Pancreas (tissue), 10 donors: ENCODE measurements around the gene GJB4. TPM values are rescaled to one million over a fixed set of nuclear protein-coding genes. Genes with fewer than 3 reads are reported as not detected.

Experiments
- ATAC-seq, 4 donors: fragments of 200-7000 bp; cut with Tn5 transposase; one replicate each; pipeline versions ENCODE4 v1.8.0 to v1.9.1; 2020; ENCODE audit warnings: mild to moderate bottlenecking in 4 of 4, moderate library complexity in 4 of 4
- DNase-seq, 6 donors: peaks; one replicate each; pipeline ENCODE4 v3.0.0-alpha.2; 2020
- FAIRE-seq: peaks from 2 replicates; lab custom pipeline; 2012; peaks lifted over from hg19 to GRCh38; lab: Jason Lieb, UNC
- H3K27ac ChIP-seq, 4 donors: fragments of 200-600 bp; sonication (generic); 1 replicate in 3 of 4; 2 replicates in 1 of 4; pipeline versions ENCODE4 v1.5.0 to v1.8.0; 2020
- H3K27me3 ChIP-seq, 4 donors: fragments of 200-600 bp; one replicate each; pipeline ENCODE4 v1.8.0; 2021
- H3K36me3 ChIP-seq, 3 donors: fragments of 200-600 bp; sonication (generic) in 1 of 3; one replicate each; pipeline versions ENCODE4 v1.5.0 to v1.8.0; 2020 to 2021
- H3K4me1 ChIP-seq, 3 donors: fragments of 200-600 bp; one replicate each; pipeline ENCODE4 v1.8.0; 2021
- H3K4me3 ChIP-seq, 4 donors: fragments of 200-600 bp; sonication (generic) in 2 of 4; one replicate each; pipeline versions ENCODE4 v1.5.0 to v1.8.0; 2020 to 2021
- H3K9me3 ChIP-seq, 4 donors: fragments of 200-600 bp; one replicate each; pipeline ENCODE4 v1.8.0; 2021
- CTCF ChIP-seq, 4 donors: fragments of 200-600 bp; sonication (generic) in 3 of 4; IDR thresholded peaks; one replicate each; pipeline versions ENCODE4 v1.5.0 to v1.8.0; 2021; ENCODE audit warnings: antibody characterized with exemption in 4 of 4
- WGBS, 2 donors: extraction: QIAGEN DNeasy Blood & Tissue Kit; methylation state at CpG; one replicate each; pipeline ENCODE4 v1.1.7; 2013; 5-methylcytosine and 5-hydroxymethylcytosine counted together
- intact Hi-C, 3 donors: fragments of 100-400 bp; cut with DNase I; formaldehyde crosslinking; loops; one replicate each; pipeline versions ENCODE4 v1.11.1 to v1.14.2; 2022
- polyA plus RNA-seq, 2 donors: library from polyadenylated mRNA; stranded (reverse); fragments of 200-250 nt; gene quantifications; one replicate each; pipeline ENCODE4 v1.2.3, GENCODE V29; 2013
- total RNA-seq, 6 donors: library from RNA; stranded (reverse); fragmentation: NEBNext Ultra II Directional in 4 of 6; extraction: Animal tissue kit (Norgen Biotek cat#: 25700) in 4 of 6; gene quantifications; one replicate each; pipeline versions ENCODE4 v1.2.1 to v1.2.4, GENCODE V29; 2021 to 2023
- donor health status: healthy with polysubstance abuse.
- donor health status: DM: no; HTN: no; CAD: no; lungs with moderate emphysema.
- donor health status: DM: no; HTN: no; CAD: no.
- donor health status: control.
- donor health status: control.
- donor health status: Bipolar disorder and iron deficiency.
- donor health status: DM: yes; HTN: yes; CAD: no.
- donor health status: DM: no; HTN: no; CAD: no.
- donor health status: DM: no; HTN: no; CAD: no.
- donor health status: DM: yes; HTN: yes; CAD: no.

GJB4 gene
- total and polyA plus RNA-seq, 8 donors: 0.12 TPM; not detected in 7

DNA sequence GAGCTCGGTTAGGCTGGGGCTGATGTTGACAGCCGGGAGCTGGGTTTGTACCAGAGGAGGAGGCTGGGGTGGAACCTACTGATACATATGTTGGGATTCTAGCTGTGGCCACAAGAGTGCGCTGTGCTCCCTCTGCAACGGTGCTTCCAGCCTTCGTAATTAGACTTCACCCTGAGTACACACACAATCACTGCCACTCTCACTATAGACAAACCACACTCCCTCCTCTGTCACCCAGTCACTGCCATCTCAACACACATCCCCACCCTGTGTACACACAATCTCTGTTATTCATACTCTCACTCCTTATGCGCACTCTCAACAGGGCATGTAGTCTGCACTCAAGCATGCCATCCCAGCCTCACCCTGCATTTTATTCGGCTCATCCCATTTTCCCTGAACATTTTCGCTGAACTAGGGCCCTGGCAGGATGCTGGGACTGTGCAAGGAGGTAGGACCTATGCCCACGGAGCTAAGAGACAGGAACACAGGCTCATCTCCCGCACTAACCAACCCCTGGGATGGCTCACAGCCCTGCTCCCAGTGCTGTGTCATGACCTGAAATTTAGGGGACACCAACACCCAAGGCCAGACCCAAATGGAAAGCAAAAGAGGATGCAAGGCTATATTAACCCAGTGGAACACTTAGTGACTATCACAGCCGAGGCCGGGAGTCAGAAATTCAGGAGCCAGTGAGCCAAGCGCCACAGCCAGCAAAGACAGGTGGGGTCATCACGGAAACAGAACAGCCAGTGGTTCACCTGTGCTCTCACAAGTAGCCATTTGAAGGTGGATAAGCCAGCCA, 27.2 kb downstream of the GJB4 start:
- TF ChIP-seq CTCF (IDR thresholded peaks at IDR 0.05): peak; percentile 69 to 81 (median 76)
- intact Hi-C loops: loop anchor here in 1 of 3 donors (5.0 kb wide), 1 partner anchor 66 kb away; no protein-coding TSS in a partner anchor
- H3K27ac ChIP-seq: no peak overlapping the region
- no peaks in the 10 kb centered on the region for H3K9me3 ChIP-seq
- WGBS, 2 donors: 46 to 51% methylated on average over 14 of the region's 14 CpGs
- H3K4me1 ChIP-seq: peaks cover 0 to 7% (median 2%) of the 10 kb centered on the region in 3 donors
- FAIRE-seq (no peak), DNase-seq (peak in 5 of 6 donors; percentile 55 to 81 (median 72)), ATAC-seq (peak; percentile 83 to 95 (median 90))
- H3K4me3 ChIP-seq: no peak overlapping the region
- H3K27me3 ChIP-seq: no peaks in the 10 kb centered on the region
- H3K36me3 ChIP-seq: no peaks in the 10 kb centered on the region

GRCh38 chr1:34787461-34788420, 28.2 kb downstream of the GJB4 start:
- DNase-seq: no peak
- intact Hi-C loops: loop anchor here in 1 of 3 donors (5.0 kb wide), 1 partner anchor 65 kb away; no protein-coding TSS in a partner anchor
- no peak overlapping the region for H3K27ac ChIP-seq

DNA sequence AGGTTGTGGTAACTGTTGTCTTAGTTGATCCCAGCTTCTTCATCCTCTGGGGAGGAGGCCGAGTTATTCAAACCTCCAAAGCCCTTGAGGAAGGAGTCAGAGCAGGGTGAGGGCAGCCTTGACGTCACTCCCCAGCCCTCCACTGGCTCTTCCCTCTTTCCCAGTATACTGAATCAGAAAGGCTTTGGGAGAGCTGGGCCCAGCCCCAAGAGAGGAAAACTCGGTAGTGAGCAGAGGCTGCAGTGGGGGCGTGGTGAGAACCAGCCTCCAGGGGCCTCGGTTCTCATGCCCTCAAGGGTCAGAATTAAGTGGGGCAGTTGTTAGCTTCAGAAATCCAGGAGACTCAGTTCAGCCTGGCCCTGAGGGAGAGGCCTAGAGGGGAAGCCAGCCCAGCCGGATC, 31.4 kb downstream of the GJB4 start:
- H3K36me3 ChIP-seq: no peaks in the 10 kb centered on the region
- DNase-seq: no peak
- no peaks in the 10 kb centered on the region for H3K9me3 ChIP-seq
- no peak for ATAC-seq
- no peak for TF ChIP-seq CTCF (IDR thresholded peaks at IDR 0.05)
- no peaks in the 10 kb centered on the region for H3K4me1 ChIP-seq
- intact Hi-C loops: loop anchor here in 1 of 3 donors (5.0 kb wide), 1 partner anchor 61 kb away; no protein-coding TSS in a partner anchor
- FAIRE-seq: no peak
- no peak overlapping the region for H3K27ac ChIP-seq
- 80 to 85% methylated on average over 6 of the region's 6 CpGs for WGBS, 2 donors
- H3K4me3 ChIP-seq: no peak overlapping the region
- no peaks in the 10 kb centered on the region for H3K27me3 ChIP-seq

More at GRCh38 chr1:34787461-34788420, 28.2 kb downstream of the GJB4 start:
- Histone ChIP-seq H3K9me3 (no peaks in the 10 kb centered on the region), H3K4me1 (no peaks in the 10 kb centered on the region), H3K36me3 (no peaks in the 10 kb centered on the region), H3K27me3 (no peaks in the 10 kb centered on the region), H3K4me3 (no peak overlapping the region)
- WGBS, 2 donors: 45 to 57% methylated on average over 9 of the region's 9 CpGs
- no peak for FAIRE-seq
- no peak for TF ChIP-seq CTCF (IDR thresholded peaks at IDR 0.05)
- no peak for ATAC-seq

DNA sequence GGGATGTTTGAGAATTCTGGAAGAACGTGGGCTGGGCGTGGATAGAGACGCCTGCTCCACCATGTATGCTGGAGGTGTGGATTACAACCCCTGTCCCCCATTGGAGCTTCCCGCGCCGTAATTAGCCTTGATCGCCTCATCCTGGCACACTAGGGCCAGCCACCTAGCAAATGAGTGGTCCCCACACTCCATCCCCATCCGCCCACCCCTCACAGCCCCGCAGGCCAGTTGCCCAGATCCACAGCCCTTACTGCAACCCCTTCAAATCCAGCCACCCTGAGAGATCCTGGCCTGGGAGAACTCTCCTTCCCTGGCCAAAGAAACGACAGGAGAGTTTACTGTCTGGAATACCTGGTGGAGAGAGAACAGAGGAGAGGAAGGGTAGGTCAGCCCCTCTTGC, 32.9 kb downstream of the GJB4 start:
- H3K36me3 ChIP-seq: no peaks in the 10 kb centered on the region
- DNase-seq (no peak), ATAC-seq (no peak), FAIRE-seq (no peak)
- TF ChIP-seq CTCF (IDR thresholded peaks at IDR 0.05): no peak
- intact Hi-C loops: loop anchor here in 1 of 3 donors (5.0 kb wide), 1 partner anchor 60 kb away; no protein-coding TSS in a partner anchor
- 58 to 73% methylated on average over 10 of the region's 10 CpGs for WGBS, 2 donors
- peak overlapping the region in 1 of 4 donors; percentile 30 for H3K4me3 ChIP-seq
- no peaks in the 10 kb centered on the region for H3K27me3 ChIP-seq
- no peak overlapping the region for H3K27ac ChIP-seq
- no peaks in the 10 kb centered on the region for H3K4me1 ChIP-seq
- H3K9me3 ChIP-seq: no peaks in the 10 kb centered on the region
